K562 (cell line): ENCODE results near the gene TMEM53. TPM values are rescaled to one million over a fixed set of nuclear protein-coding genes. Genes with fewer than 3 reads are reported as not detected.

Experiments used
- C11orf30 ChIP-seq: fragments of 450-650 bp; IDR thresholded peaks from 2 replicates; pipeline ENCODE4 v1.6.1; 2016; ENCODE audit warnings: low read depth, mild to moderate bottlenecking
- CBX3 ChIP-seq, 2 experiments: IDR thresholded peaks; 1 replicate in 1 of 2; 2 replicates in 1 of 2; pipeline ENCODE4 v1.6.1; 2012; ENCODE audit warnings: inconsistent platforms in 2 of 2, low read length in 2 of 2, borderline replicate concordance in 1 of 2, control low read depth in 1 of 2
- CLOCK ChIP-seq: fragments of 250-450 bp; sonication (Bioruptor Pico); IDR thresholded peaks from 2 replicates; pipeline ENCODE4 v1.4.0; 2020; ENCODE audit warnings: mild to moderate bottlenecking, moderate library complexity, borderline replicate concordance
- ELF1 ChIP-seq: fragments of 200-800 bp; sonication (Bioruptor generic); IDR thresholded peaks from 2 replicates; pipeline ENCODE4 v1.6.1; 2016; ENCODE audit warnings: missing genetic modification characterization, missing compliant biosample characterization
- HIVEP1 ChIP-seq: fragments of 250-450 bp; sonication (Bioruptor Pico); IDR thresholded peaks from 2 replicates; pipeline ENCODE4 v1.4.0; 2020; ENCODE audit warnings: mild to moderate bottlenecking
- HNRNPL ChIP-seq: fragments of 200-400 bp; formaldehyde crosslinking; IDR thresholded peaks from 2 replicates; pipeline ENCODE4 v1.6.1; 2017; ENCODE audit warnings: low read depth, mild to moderate bottlenecking, low read length
- MBD2 ChIP-seq: sonication (generic); IDR thresholded peaks from 2 replicates; pipeline ENCODE4 v1.6.1; 2016; ENCODE audit warnings: low read depth, borderline replicate concordance
- MNT ChIP-seq, 2 experiments: fragments of 450-650 bp; conservative IDR thresholded peaks; 2 replicates each; pipeline ENCODE4 v1.6.1; 2017; ENCODE audit warnings: mild to moderate bottlenecking in 2 of 2, moderate library complexity in 2 of 2
- MYC ChIP-seq, 2 experiments: fragments of 250-450 bp in 1 of 2; sonication (Bioruptor Pico) in 1 of 2; IDR thresholded peaks; 2 replicates each; pipeline versions ENCODE4 v1.5.1 to v1.6.1; 2012 to 2021; ENCODE audit warnings: low read depth in 2 of 2, borderline replicate concordance in 1 of 2, improper control_type of control experiment in 1 of 2, low read length in 1 of 2, mild to moderate bottlenecking in 1 of 2, moderate library complexity in 1 of 2
- PCBP2 ChIP-seq: fragments of 200-400 bp; formaldehyde crosslinking; IDR thresholded peaks from 2 replicates; pipeline ENCODE4 v1.6.1; 2018; ENCODE audit warnings: low read length, low read depth, mild to moderate bottlenecking, moderate library complexity; ENCODE audit not compliant: poor library complexity, severe bottlenecking
- PHF20 ChIP-seq: fragments of 450-650 bp; IDR thresholded peaks from 2 replicates; pipeline ENCODE4 v1.6.1; 2018; ENCODE audit not compliant: partially characterized antibody
- PHTF2 ChIP-seq: fragments of 250-450 bp; sonication (Bioruptor Pico); IDR thresholded peaks from 2 replicates; pipeline ENCODE4 v1.5.0; 2021; ENCODE audit warnings: mild to moderate bottlenecking
- RHOXF2B ChIP-seq: fragments of 250-450 bp; sonication (Bioruptor Pico); conservative IDR thresholded peaks from 2 replicates; pipeline ENCODE4 v1.5.1; 2021
- SAFB ChIP-seq: fragments of 200-400 bp; formaldehyde crosslinking; IDR thresholded peaks from 2 replicates; pipeline ENCODE4 v1.6.1; 2017; ENCODE audit warnings: low read depth, low read length, borderline replicate concordance
- SP2 ChIP-seq: IDR thresholded peaks from 2 replicates; pipeline ENCODE4 v1.6.1; 2011; ENCODE audit warnings: mild to moderate bottlenecking, low read depth, low read length, moderate library complexity; ENCODE audit not compliant: poor library complexity, severe bottlenecking; ENCODE audit errors: extremely low read depth
- SPI1 ChIP-seq: IDR thresholded peaks from 2 replicates; pipeline ENCODE4 v1.6.1; 2011; ENCODE audit warnings: low read depth, low read length, control low read depth, borderline replicate concordance
- SRSF7 ChIP-seq: fragments of 200-400 bp; formaldehyde crosslinking; optimal IDR thresholded peaks from 2 replicates; pipeline ENCODE3; 2017; ENCODE audit warnings: mild to moderate bottlenecking, low read depth, low read length
- ZFP36 ChIP-seq: fragments of 150-350 bp; IDR thresholded peaks from 2 replicates; pipeline ENCODE4 v1.6.1; 2018; ENCODE audit warnings: low read length, low read depth; ENCODE audit not compliant: partially characterized antibody
- ZNF134 ChIP-seq: fragments of 250-450 bp; sonication (Bioruptor Pico); conservative IDR thresholded peaks from 2 replicates; pipeline ENCODE4 v1.4.0; 2020
- ZNF785 ChIP-seq: fragments of 250-450 bp; sonication (Bioruptor Pico); IDR thresholded peaks from 2 replicates; pipeline ENCODE4 v1.4.0; 2020; ENCODE audit warnings: mild to moderate bottlenecking
- polyA plus RNA-seq, 8 experiments: library from polyadenylated mRNA; depleted of rRNA in 4 of 8; stranded (reverse) in 5 of 8; unstranded in 3 of 8; fragments of >200 nt; fragmentation: Nextera tagmentation in 2 of 8; fragmentation: Illumina TruSeq in 1 of 8; extraction: Ambion mirVana in 2 of 8; extraction: Trizol in 1 of 8; gene quantifications; 2 replicates each; pipeline versions ENCODE4 v1.2.1 to v1.2.3, GENCODE V29; 2011 to 2014; ENCODE audit warnings: inconsistent platforms in 1 of 8, missing spikeins in 1 of 8
- total RNA-seq, 7 experiments: library from RNA; depleted of rRNA in 6 of 7; stranded (reverse); fragments of >200 nt in 6 of 7; fragmentation: Illumina TruSeq in 2 of 7; extraction: Trizol in 2 of 7; gene quantifications; 2 replicates each; pipeline versions ENCODE4 v1.2.1 to v1.2.3, GENCODE V29; 2011 to 2021; ENCODE audit warnings: low replicate concordance in 1 of 7
- TF ChIP-seq, protein P1 (sequence below): fragments of 450-650 bp; formaldehyde crosslinking; IDR thresholded peaks from 2 replicates; pipeline ENCODE4 v1.4.0; 2022; ENCODE audit warnings: missing genetic modification characterization

The TMEM53 gene
- total and polyA plus RNA-seq, 9 of the 15 experiments (the other 6 are each of a cell fraction or from before 2014, with no cell fraction given) = 0.23 to 3.7 (median 2.0) TPM

- TF ChIP-seq ZFP36 (peak; percentile 94), MYC (IDR thresholded peaks at IDR 0.05; ENCODE audit: low read depth, low read length) (peak; percentile 97), MYC (CRISPR knock-in tag; IDR thresholded peaks at IDR 0.05; ENCODE audit: borderline replicate concordance, low read depth) (peak; percentile 94; the same call in 1 of the 2 replicates), PHF20 (peak; percentile 93), PHTF2 (no peak), HNRNPL (no peak; the same call in 1 of the 2 replicates), SRSF7 (no peak), ZNF134 (CRISPR knock-in tag) (0 out of 2 replicates have a peak, but pooled peaks have one; percentile 9), RHOXF2B (0 out of 2 replicates have a peak, but pooled peaks have one; percentile 16), SPI1 (peak; percentile 83), SAFB (no peak), MBD2 (peak; percentile 51; the same call in 1 of the 2 replicates), C11orf30 (peak; percentile 68; the same call in 1 of the 2 replicates), SP2 (no peak), HIVEP1 (CRISPR knock-in tag) (0 out of 2 replicates have a peak, but pooled peaks have one; percentile 65), ZNF785 (CRISPR knock-in tag) (no peak), CBX3 (IDR thresholded peaks at IDR 0.05; ENCODE audit: borderline replicate concordance in 1 of 2, low read length in 2 of 2) (0 out of 3 replicates have a peak, but pooled peaks of 1 of the 2 experiments have one; percentile 10), CLOCK (CRISPR knock-in tag) (no peak), ELF1 (tag) (peak; percentile 96), MNT (conservative IDR thresholded peaks at IDR 0.05) (peak in 1 of 2 experiments; percentile 80; a peak in 3 of 4 replicates), PCBP2 (peak; percentile 13)
- TF ChIP-seq, protein P1, sequence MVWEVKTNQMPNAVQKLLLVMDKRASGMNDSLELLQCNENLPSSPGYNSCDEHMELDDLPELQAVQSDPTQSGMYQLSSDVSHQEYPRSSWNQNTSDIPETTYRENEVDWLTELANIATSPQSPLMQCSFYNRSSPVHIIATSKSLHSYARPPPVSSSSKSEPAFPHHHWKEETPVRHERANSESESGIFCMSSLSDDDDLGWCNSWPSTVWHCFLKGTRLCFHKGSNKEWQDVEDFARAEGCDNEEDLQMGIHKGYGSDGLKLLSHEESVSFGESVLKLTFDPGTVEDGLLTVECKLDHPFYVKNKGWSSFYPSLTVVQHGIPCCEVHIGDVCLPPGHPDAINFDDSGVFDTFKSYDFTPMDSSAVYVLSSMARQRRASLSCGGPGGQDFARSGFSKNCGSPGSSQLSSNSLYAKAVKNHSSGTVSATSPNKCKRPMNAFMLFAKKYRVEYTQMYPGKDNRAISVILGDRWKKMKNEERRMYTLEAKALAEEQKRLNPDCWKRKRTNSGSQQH = 0 out of 2 replicates have a peak, but pooled peaks have one; percentile 38
Observed at GRCh38 chr1:44631647-44632539, 42.4 kb downstream of the TMEM53 start (continued).
